K562 (cell line): Measurements from ENCODE around the gene GARRE1. TPM values are rescaled to one million over a fixed set of nuclear protein-coding genes. Genes with fewer than 3 reads are reported as not detected.

ENCODE experiments used
- ATAC-seq: fragments of 200-7000 bp; cut with Tn5 transposase; 3 replicates; pipeline ENCODE4 v1.9.1; 2020; ENCODE audit warnings: moderate library complexity
- BruUV-seq: library from RNA; stranded (reverse); fragments of 400-500 nt; replicated peaks from 2 replicates; lab custom pipeline; 2021; lab: Mats Ljungman, UMichigan
- CTCF ChIA-PET: fragments of 300-600 bp; formaldehyde crosslinking; extraction: SDS; loops from one replicate; lab custom pipeline; 2021; ENCODE audit warnings: low intra/inter-chr PET ratio; lab: Yijun Ruan, JAX
- POLR2A ChIA-PET: fragments of 300-600, 350-650 bp; sonication (Branson Sonifier 250); formaldehyde crosslinking; extraction: SDS; loops from one replicate; lab custom pipeline; 2021; ENCODE audit warnings: antibody characterized with exemption, inconsistent platforms; lab: Yijun Ruan, JAX
- DNase-seq, 4 experiments: peaks; one replicate each; pipeline versions ENCODE4 v3.0.0 to v3.0.0-alpha.2; 2011 to 2018; ENCODE audit warnings: low spot score in 3 of 4, mixed read lengths in 3 of 4; ENCODE audit errors: extremely low read depth in 1 of 4
- FAIRE-seq: peaks from 2 replicates; lab custom pipeline; 2011; peaks lifted over from hg19 to GRCh38; lab: Jason Lieb, UNC
- H2AFZ ChIP-seq: 2 replicates; pipeline ENCODE4 v1.6.0; 2011; ENCODE audit warnings: low read depth, low read length, control low read depth, inconsistent platforms
- H3K27ac ChIP-seq: fragments of 200-600 bp; 3 replicates; pipeline ENCODE4 v1.8.0; 2011; ENCODE audit warnings: low read depth, mild to moderate bottlenecking, control low read depth, inconsistent platforms, low read length, moderate library complexity, mixed read lengths; ENCODE audit errors: extremely low read depth
- H3K27me3 ChIP-seq, 2 experiments: fragments of 300-600 bp in 1 of 2; 2 replicates in 1 of 2; 3 replicates in 1 of 2; pipeline versions ENCODE4 v1.6.0 to v1.8.0; 2011; ENCODE audit warnings: inconsistent platforms in 2 of 2, low read length in 2 of 2, mild to moderate bottlenecking in 1 of 2, mixed read lengths in 1 of 2, moderate library complexity in 1 of 2; ENCODE audit not compliant: control insufficient read depth in 2 of 2, insufficient read depth in 2 of 2
- H3K36me3 ChIP-seq: fragments of 300-600 bp; 3 replicates; pipeline ENCODE4 v1.8.0; 2011; ENCODE audit warnings: mild to moderate bottlenecking, low read length, inconsistent platforms; ENCODE audit not compliant: control insufficient read depth, insufficient read depth
- H3K4me1 ChIP-seq, 2 experiments: fragments of 200-600 bp in 1 of 2; replicated peaks in 1 of 2; 2 replicates in 1 of 2; 3 replicates in 1 of 2; pipeline versions ENCODE4 v1.5.1 to v1.8.0; 2011; ENCODE audit warnings: inconsistent platforms in 2 of 2, low read length in 2 of 2, mild to moderate bottlenecking in 1 of 2, mixed read lengths in 1 of 2, moderate library complexity in 1 of 2; ENCODE audit not compliant: control insufficient read depth in 2 of 2, insufficient read depth in 2 of 2
- H3K4me2 ChIP-seq: 2 replicates; pipeline ENCODE4 v1.6.1; 2011; ENCODE audit warnings: low read length, control low read depth, inconsistent platforms, mixed read lengths; ENCODE audit not compliant: insufficient read depth
- H3K4me3 ChIP-seq: fragments of 200-600 bp; sonication (generic), shearing (Covaris generic); 2 replicates; pipeline ENCODE4 v1.5.1; 2016; ENCODE audit warnings: control low read depth, inconsistent platforms
- H3K79me2 ChIP-seq: fragments of 200-600 bp; 3 replicates; pipeline ENCODE4 v1.8.0; 2011; ENCODE audit warnings: low read length, inconsistent platforms; ENCODE audit not compliant: control insufficient read depth, insufficient read depth
- H3K9ac ChIP-seq, 2 experiments: 2 replicates each; pipeline versions ENCODE4 v1.6.0 to v1.6.1; 2011; ENCODE audit warnings: low read depth in 2 of 2, low read length in 2 of 2, control low read depth in 1 of 2, inconsistent platforms in 1 of 2, mild to moderate bottlenecking in 1 of 2, mixed read lengths in 1 of 2; ENCODE audit not compliant: insufficient read depth in 1 of 2
- H3K9me1 ChIP-seq: one replicate; pipeline ENCODE4 v1.6.0; 2011; ENCODE audit warnings: inconsistent platforms, mild to moderate bottlenecking, low read length, moderate library complexity; ENCODE audit not compliant: control insufficient read depth, insufficient read depth
- H3K9me3 ChIP-seq: replicated peaks from 2 replicates; pipeline ENCODE4 v1.5.1; 2011; ENCODE audit warnings: low read depth, low read length, inconsistent platforms; ENCODE audit not compliant: control insufficient read depth, insufficient read depth
- H4K20me1 ChIP-seq: replicated peaks from 2 replicates; pipeline ENCODE4 v1.6.1; 2011; ENCODE audit warnings: low read length, inconsistent platforms, mixed read lengths; ENCODE audit not compliant: control insufficient read depth, insufficient read depth
- ELF2 ChIP-seq: fragments of 250-450 bp; sonication (Bioruptor Pico); IDR thresholded peaks from 2 replicates; pipeline ENCODE4 v1.5.0; 2021; ENCODE audit warnings: mild to moderate bottlenecking
- HIVEP1 ChIP-seq: fragments of 250-450 bp; sonication (Bioruptor Pico); IDR thresholded peaks from 2 replicates; pipeline ENCODE4 v1.4.0; 2020; ENCODE audit warnings: mild to moderate bottlenecking
- KLF13 ChIP-seq: fragments of 450-650 bp; IDR thresholded peaks from 2 replicates; pipeline ENCODE4 v1.6.1; 2016; ENCODE audit warnings: missing genetic modification characterization, low read depth, mild to moderate bottlenecking, missing compliant biosample characterization, moderate library complexity, borderline replicate concordance
- TEAD2 ChIP-seq: fragments of 450-650 bp; IDR thresholded peaks from 2 replicates; pipeline ENCODE4 v1.6.1; 2016; ENCODE audit warnings: missing genetic modification characterization, control low read depth, missing compliant biosample characterization
- ZNF133 ChIP-seq: fragments of 250-450 bp; sonication (Bioruptor Pico); IDR thresholded peaks from 2 replicates; pipeline ENCODE4 v1.4.0; 2020; ENCODE audit warnings: mild to moderate bottlenecking
- WGBS: fragments of 100-300 bp; shearing (Covaris generic); methylation state at CpG from one replicate; pipeline ENCODE4 v1.1.6; 2016; ENCODE audit warnings: low coverage, mixed read lengths; ENCODE audit not compliant: insufficient coverage; ENCODE audit errors: missing lambda C conversion rate; 5-methylcytosine and 5-hydroxymethylcytosine counted together
- in situ Hi-C: fragments of 300-500 bp; cut with MboI; formaldehyde crosslinking; loops from 4 replicates; pipeline ENCODE4 v1.15.0; 2018; ENCODE audit warnings: inconsistent platforms, mixed read lengths
- intact Hi-C: fragments of 100-400 bp; cut with micrococcal nuclease; formaldehyde crosslinking; loops from 2 replicates; pipeline ENCODE4 v1.14.2; 2022
- polyA plus RNA-seq, 8 experiments: library from polyadenylated mRNA; depleted of rRNA in 4 of 8; stranded (reverse) in 5 of 8; unstranded in 3 of 8; fragments of >200 nt; fragmentation: Nextera tagmentation in 2 of 8; fragmentation: Illumina TruSeq in 1 of 8; extraction: Ambion mirVana in 2 of 8; extraction: Trizol in 1 of 8; gene quantifications; 2 replicates each; pipeline versions ENCODE4 v1.2.1 to v1.2.3, GENCODE V29; 2011 to 2014; ENCODE audit warnings: inconsistent platforms in 1 of 8, missing spikeins in 1 of 8
- total RNA-seq, 7 experiments: library from RNA; depleted of rRNA in 6 of 7; stranded (reverse); fragments of >200 nt in 6 of 7; fragmentation: Illumina TruSeq in 2 of 7; extraction: Trizol in 2 of 7; gene quantifications; 2 replicates each; pipeline versions ENCODE4 v1.2.1 to v1.2.3, GENCODE V29; 2011 to 2021; ENCODE audit warnings: low replicate concordance in 1 of 7
- TF ChIP-seq, protein P1 (sequence below): sonication (generic); formaldehyde crosslinking; IDR thresholded peaks from 2 replicates; pipeline ENCODE4 v1.8.0; 2022; ENCODE audit warnings: mild to moderate bottlenecking, missing genetic modification reagents

Gene GARRE1
- total and polyA plus RNA-seq, 9 of the 15 experiments (the other 6 are each of a cell fraction or from before 2014, with no cell fraction given), result 1.6 to 12.8 (median 7.5) TPM

GRCh38 chr19:34260771-34261173 is 6.4 kb downstream of the GARRE1 start:
- H3K4me3 ChIP-seq, result no peak overlapping the region
- ChIA-PET POLR2A (interaction anchor here (1.0 to 3.0 kb wide), 4 partner anchors 11 to 65 kb away, joined by 3 to 21 read pairs (median 5); no protein-coding TSS in a partner anchor), CTCF (no interaction called here)
- ATAC-seq, result peak; percentile 70
- H3K9ac ChIP-seq, result no peak overlapping the region
- no peak overlapping the region for H3K27ac ChIP-seq
- peaks cover 4% of the 10 kb centered on the region; the same call in 1 of the 3 replicates for H3K36me3 ChIP-seq
- H3K4me1 ChIP-seq, result peaks cover 5 to 6% of the 10 kb centered on the region in 2 experiments; a peak in 3 of 5 replicates
- peaks cover 20% of the 10 kb centered on the region for H4K20me1 ChIP-seq
- FAIRE-seq, result no peak
- peak in 2 of 4 experiments; percentile 25 to 30 for DNase-seq
- in situ Hi-C loops, result no loop called here
- no TSS peak for BruUV-seq
- peaks cover 31% of the 10 kb centered on the region for H3K79me2 ChIP-seq
- TF ChIP-seq TEAD2, result no peak
- 18% methylated on average over 6 of the region's 6 CpGs for WGBS
- H3K27me3 ChIP-seq, result no peaks in the 10 kb centered on the region
- H3K9me1 ChIP-seq, result peaks cover 3% of the 10 kb centered on the region
- intact Hi-C loops, result no loop called here
- no peak overlapping the region for H2AFZ ChIP-seq
- no peaks in the 10 kb centered on the region for H3K9me3 ChIP-seq
- no peak overlapping the region for H3K4me2 ChIP-seq

DNA sequence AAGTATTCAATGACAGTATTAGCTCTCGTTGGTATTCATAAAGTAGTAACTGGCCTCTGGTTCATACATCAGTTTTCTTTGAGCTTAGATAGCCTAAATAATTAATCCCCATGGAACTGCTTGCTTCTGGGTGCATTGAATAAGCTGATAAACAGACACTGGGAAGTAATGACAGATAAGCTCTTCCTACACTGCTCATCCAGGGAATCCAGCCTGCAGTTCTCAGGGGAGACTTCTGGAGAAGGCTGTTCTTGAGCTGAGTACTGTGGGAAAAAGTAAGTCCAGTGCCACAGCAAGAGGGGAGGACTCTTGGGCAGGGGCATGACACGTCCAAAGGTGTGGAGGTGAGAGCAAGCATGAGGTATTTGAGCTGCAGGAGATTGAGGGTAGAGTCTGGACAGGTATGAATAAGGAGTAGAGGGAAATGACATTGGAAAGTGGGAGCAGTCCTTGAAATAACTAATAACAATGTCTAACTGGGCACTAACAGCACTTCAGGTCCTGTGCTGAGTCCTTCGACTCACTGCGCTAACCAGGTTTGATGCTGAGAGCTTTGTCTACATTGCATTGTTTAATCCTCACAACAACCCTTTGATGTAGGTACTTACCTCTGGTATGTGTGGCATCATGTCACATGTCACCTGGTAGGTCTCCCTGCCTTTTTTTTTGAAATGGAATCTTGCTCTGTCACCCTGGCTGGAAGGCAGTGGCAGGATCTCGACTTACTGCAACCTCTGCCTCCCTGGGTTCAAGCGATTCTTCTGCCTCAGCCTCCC is 7.2 kb downstream of the GARRE1 start:
- H4K20me1 ChIP-seq, result peaks cover 21% of the 10 kb centered on the region
- no peaks in the 10 kb centered on the region for H3K27me3 ChIP-seq
- no peak overlapping the region for H3K9ac ChIP-seq
- ChIA-PET CTCF (no interaction called here), POLR2A (interaction anchor here (1.0 to 3.0 kb wide), 6 partner anchors 11 to 66 kb away, joined by 3 to 21 read pairs (median 5); no protein-coding TSS in a partner anchor)
- H3K79me2 ChIP-seq, result peaks cover 25% of the 10 kb centered on the region
- H2AFZ ChIP-seq, result no peak overlapping the region
- DNase-seq (no peak), FAIRE-seq (no peak), ATAC-seq (no peak; the same call in 2 of the 3 replicates)
- no peak overlapping the region for H3K4me2 ChIP-seq
- BruUV-seq, result no TSS peak
- no peak overlapping the region for H3K4me3 ChIP-seq
- H3K27ac ChIP-seq, result no peak overlapping the region
- peaks cover 0 to 5% of the 10 kb centered on the region in 2 experiments; a peak in 1 of 5 replicates for H3K4me1 ChIP-seq
- no peaks in the 10 kb centered on the region for H3K9me3 ChIP-seq
- H3K9me1 ChIP-seq, result peaks cover 3% of the 10 kb centered on the region
- no peak for TF ChIP-seq ZNF133 (CRISPR knock-in tag)
- TF ChIP-seq, protein P1, sequence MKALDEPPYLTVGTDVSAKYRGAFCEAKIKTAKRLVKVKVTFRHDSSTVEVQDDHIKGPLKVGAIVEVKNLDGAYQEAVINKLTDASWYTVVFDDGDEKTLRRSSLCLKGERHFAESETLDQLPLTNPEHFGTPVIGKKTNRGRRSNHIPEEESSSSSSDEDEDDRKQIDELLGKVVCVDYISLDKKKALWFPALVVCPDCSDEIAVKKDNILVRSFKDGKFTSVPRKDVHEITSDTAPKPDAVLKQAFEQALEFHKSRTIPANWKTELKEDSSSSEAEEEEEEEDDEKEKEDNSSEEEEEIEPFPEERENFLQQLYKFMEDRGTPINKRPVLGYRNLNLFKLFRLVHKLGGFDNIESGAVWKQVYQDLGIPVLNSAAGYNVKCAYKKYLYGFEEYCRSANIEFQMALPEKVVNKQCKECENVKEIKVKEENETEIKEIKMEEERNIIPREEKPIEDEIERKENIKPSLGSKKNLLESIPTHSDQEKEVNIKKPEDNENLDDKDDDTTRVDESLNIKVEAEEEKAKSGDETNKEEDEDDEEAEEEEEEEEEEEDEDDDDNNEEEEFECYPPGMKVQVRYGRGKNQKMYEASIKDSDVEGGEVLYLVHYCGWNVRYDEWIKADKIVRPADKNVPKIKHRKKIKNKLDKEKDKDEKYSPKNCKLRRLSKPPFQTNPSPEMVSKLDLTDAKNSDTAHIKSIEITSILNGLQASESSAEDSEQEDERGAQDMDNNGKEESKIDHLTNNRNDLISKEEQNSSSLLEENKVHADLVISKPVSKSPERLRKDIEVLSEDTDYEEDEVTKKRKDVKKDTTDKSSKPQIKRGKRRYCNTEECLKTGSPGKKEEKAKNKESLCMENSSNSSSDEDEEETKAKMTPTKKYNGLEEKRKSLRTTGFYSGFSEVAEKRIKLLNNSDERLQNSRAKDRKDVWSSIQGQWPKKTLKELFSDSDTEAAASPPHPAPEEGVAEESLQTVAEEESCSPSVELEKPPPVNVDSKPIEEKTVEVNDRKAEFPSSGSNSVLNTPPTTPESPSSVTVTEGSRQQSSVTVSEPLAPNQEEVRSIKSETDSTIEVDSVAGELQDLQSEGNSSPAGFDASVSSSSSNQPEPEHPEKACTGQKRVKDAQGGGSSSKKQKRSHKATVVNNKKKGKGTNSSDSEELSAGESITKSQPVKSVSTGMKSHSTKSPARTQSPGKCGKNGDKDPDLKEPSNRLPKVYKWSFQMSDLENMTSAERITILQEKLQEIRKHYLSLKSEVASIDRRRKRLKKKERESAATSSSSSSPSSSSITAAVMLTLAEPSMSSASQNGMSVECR (CRISPR knock-in tag), result 0 out of 2 replicates have a peak, but pooled peaks have one; percentile 26
- no peak for TF ChIP-seq HIVEP1 (CRISPR knock-in tag)
- no peak for TF ChIP-seq KLF13
- no peak for TF ChIP-seq ELF2 (CRISPR knock-in tag)
- TF ChIP-seq, all 486 proteins: peak for 1
- H3K36me3 ChIP-seq, result peaks cover 4% of the 10 kb centered on the region; the same call in 1 of the 3 replicates
- in situ Hi-C loops (no loop called here), intact Hi-C loops (no loop called here)
- 59% methylated on average over 5 of the region's 6 CpGs for WGBS
